ENCODE data around the gene CHTF18. TPM values are rescaled to one million over a fixed set of nuclear protein-coding genes. Genes with fewer than 3 reads are reported as not detected.

CHTF18 gene
- total and polyA plus RNA-seq, 9 of the 15 experiments (the other 6 are each of a cell fraction or from before 2014, with no cell fraction given) = 2.5 to 123 (median 17.0) TPM

GRCh38 chr16:743794-744500, 44.5 kb upstream of the CHTF18 start:
- intact Hi-C loops (cut with micrococcal nuclease) (no loop called here), in situ Hi-C loops (cut with MboI) (loop anchor here (5.0 kb wide), 1 partner anchor 43 kb away; the partner anchor contains the start of genes CHTF18 and RPUSD1)
- H3K4me1 ChIP-seq (replicated peaks in 1 of 2; ENCODE audit: control insufficient read depth in 2 of 2, insufficient read depth in 2 of 2, low read length in 2 of 2) = peaks cover 8 to 64% of the 10 kb centered on the region in 2 experiments
- POLR2A ChIA-PET = interaction anchor here (0.5 kb wide), 1 partner anchor 155 kb away, joined by 3 read pairs; no protein-coding TSS in a partner anchor
- no peaks in the 10 kb centered on the region for H4K20me1 ChIP-seq (replicated peaks; ENCODE audit: control insufficient read depth, insufficient read depth, low read length)
- H3K4me2 ChIP-seq (ENCODE audit: insufficient read depth, low read length) = no peak overlapping the region
- H3K9me1 ChIP-seq (ENCODE audit: control insufficient read depth, insufficient read depth, low read length) = no peaks in the 10 kb centered on the region
- FAIRE-seq (no peak), DNase-seq (ENCODE audit: extremely low read depth in 1 of 4, low spot score in 3 of 4) (peak in 1 of 4 experiments; percentile 36), ATAC-seq (no peak)
- peaks cover 7% of the 10 kb centered on the region; the same call in 2 of the 3 replicates for H3K36me3 ChIP-seq (ENCODE audit: control insufficient read depth, insufficient read depth, low read length)
- WGBS (ENCODE audit: insufficient coverage, low coverage, missing lambda C conversion rate) = 71% methylated on average over 20 of the region's 21 CpGs
- CTCF ChIA-PET (ENCODE audit: low intra/inter-chr PET ratio) = no interaction called here
- no peak overlapping the region for H2AFZ ChIP-seq (ENCODE audit: low read depth, low read length)
- H3K27ac ChIP-seq (ENCODE audit: extremely low read depth, low read depth, low read length) = no peak overlapping the region
- peaks cover 15% of the 10 kb centered on the region for H3K79me2 ChIP-seq (ENCODE audit: control insufficient read depth, insufficient read depth, low read length)
- no peaks in the 10 kb centered on the region for H3K27me3 ChIP-seq (ENCODE audit: control insufficient read depth in 2 of 2, insufficient read depth in 2 of 2, low read length in 2 of 2)
- no peak overlapping the region for H3K4me3 ChIP-seq
- no peak overlapping the region for H3K9ac ChIP-seq (ENCODE audit: insufficient read depth in 1 of 2, low read depth in 2 of 2, low read length in 2 of 2)
- BruUV-seq (replicated peaks) = no TSS peak
- H3K9me3 ChIP-seq (replicated peaks; ENCODE audit: control insufficient read depth, insufficient read depth, low read depth, low read length) = no peaks in the 10 kb centered on the region
- TF ChIP-seq CTCF (IDR thresholded peaks at IDR 0.05 in 2 of 3, conservative IDR thresholded peaks at IDR 0.05 in 1 of 3; ENCODE audit: insufficient read depth in 2 of 3, low read depth in 1 of 3, low read length in 3 of 3) (peak in 2 of 3 experiments; percentile 30 to 44; a peak in 2 of 6 replicates), USF1 (CRISPR knock-in tag; IDR thresholded peaks at IDR 0.05) (no peak), SRSF7 (optimal IDR thresholded peaks at IDR 0.05; ENCODE audit: low read depth, low read length) (no peak), ZNF551 (CRISPR knock-in tag; IDR thresholded peaks at IDR 0.05) (no peak), ZC3H11A (IDR thresholded peaks at IDR 0.05; ENCODE audit: low read depth, low read length) (no peak), HES1 (IDR thresholded peaks at IDR 0.05; ENCODE audit: low read depth) (no peak), NKRF (IDR thresholded peaks at IDR 0.05; ENCODE audit: borderline replicate concordance) (no peak), THRA (IDR thresholded peaks at IDR 0.05) (no peak)
